PC-9 (cell line): Measurements from ENCODE around the gene STN1.

Source experiments
- CTCF ChIP-seq: fragments of 200-600 bp; sonication (generic); conservative IDR thresholded peaks from 2 replicates; pipeline ENCODE4 v1.6.1; 2017; ENCODE audit warnings: mixed run types, antibody characterized with exemption, mild to moderate bottlenecking, moderate library complexity
- EZH2 ChIP-seq: fragments of 200-600 bp; sonication (generic); IDR thresholded peaks from 2 replicates; pipeline ENCODE4 v1.8.0; 2017; ENCODE audit warnings: antibody characterized with exemption, low read depth

GRCh38 chr10:103861505-103861904 lies 56.5 kb downstream of the STN1 start:
- TF ChIP-seq CTCF, result no peak
- TF ChIP-seq EZH2, result no peak
